Measurements from ENCODE around the gene CCDC122.

Gene CCDC122

GRCh38 chr13:43799191-43799590 lies 80.3 kb downstream of the CCDC122 start:
- DNase-seq, result no peak

DNA sequence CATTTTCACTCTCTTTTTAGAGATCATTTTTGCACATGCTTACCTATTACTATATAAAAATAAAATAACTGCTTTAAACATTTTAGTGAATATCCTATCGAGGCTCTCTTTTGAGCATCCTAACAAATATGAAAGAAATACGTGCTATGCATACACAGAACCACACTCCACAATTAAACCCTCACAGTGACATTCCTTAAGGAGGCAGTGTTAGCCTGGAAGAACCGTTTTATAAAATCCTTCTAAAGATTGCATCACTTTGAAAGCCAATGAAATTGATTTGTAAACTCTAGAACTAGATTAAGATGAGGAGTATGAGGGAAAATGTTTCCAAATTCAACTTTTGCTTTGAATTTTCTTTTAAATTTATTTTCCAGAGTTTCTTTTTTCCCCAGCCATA lies 81.7 kb downstream of the CCDC122 start:
- no peak for DNase-seq

DNA sequence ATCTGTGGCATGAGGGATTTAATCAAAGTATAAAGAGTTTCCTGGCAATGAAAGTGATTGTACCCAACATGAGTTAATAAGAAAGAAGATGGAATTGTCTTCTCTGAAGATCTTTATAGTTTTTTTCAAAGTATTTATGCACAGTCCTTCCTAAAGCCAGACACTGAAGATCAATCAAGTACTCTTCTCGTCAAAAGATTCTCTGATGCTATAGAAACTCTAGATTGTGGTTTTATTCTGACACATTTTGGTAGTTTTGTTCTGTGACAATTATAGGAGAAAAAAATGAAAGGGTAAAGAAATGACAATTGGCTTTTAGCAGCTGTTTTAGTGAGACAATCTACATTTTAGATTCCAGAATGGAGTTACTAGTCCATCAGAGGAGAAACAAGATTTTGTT lies 82.4 kb downstream of the CCDC122 start:
- no peak for DNase-seq

DNA sequence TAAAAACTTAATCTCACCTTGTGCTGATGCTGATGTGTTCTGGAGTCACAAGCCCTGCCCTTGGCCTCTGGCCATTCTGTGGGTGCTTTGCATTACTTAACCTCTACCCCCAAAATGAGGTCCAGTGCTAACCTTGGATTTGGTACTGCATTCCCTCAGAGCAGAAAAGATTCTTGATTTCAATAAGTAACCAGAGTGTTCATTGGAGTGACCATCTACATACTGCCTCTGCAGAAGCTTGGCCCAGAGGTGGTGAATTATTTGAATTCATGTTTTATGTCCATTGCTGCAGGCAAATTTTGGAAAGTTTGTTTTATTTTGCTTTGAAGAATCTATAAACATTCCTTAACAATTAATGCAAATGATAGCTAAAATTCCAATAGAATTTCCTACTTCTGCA lies 85.1 kb downstream of the CCDC122 start:
- DNase-seq, result no peak

DNA sequence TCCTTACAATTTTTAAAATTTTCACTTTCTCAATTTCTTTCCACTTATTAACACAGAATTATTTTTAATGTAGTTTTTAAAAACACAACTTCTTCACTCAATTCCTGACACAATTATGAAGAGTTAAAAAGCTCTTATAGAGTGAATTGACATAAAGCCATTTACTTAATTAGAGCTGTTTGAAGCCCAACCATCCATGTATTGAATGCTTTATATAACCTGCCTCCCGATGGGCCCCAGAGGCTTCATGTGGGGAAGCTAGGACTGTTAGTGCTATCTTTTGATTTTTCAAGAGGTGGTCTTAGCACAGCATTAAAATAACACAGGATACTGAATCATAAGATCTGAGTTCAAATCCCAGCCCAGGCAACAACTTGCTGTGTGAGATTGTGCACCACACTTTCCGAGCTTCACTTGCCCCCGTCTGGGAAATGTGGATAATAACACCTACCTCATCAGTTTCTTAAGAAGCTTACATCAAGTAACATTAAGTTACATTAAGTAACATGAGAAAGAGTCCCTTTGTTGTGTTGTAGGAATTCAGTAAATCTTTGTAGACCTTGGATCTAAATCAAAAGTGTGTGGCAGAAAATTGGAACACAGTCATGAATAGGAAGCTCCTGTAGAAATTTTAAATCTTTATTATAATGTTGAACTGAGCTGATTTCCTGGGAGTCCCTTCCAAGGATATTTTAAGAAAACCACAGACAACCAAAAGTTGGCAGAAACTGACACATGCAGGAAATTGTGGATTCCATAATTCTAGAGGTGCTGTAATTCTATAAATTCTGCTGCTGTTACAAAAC lies 87.3 kb downstream of the CCDC122 start:
- DNase-seq, result no peak

DNA sequence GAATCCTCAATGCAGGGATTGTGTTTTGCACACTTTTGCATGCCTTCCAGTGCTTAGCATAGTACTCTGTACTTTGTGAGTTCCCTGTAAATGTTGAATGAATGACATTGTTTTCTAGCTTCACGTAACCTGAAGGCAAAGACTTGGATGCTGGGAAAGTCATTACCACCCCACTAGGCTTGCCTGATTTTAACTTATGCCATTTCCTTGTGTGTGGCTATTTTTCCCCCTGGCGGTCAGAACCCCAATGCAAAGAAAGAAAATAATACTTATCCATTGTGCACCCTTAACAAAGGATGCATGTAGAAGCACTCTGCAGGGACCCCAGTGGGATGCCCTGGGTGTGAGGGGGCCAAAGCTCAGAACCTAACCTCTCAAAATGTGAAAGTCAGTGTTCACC lies 91.5 kb downstream of the CCDC122 start:
- DNase-seq, result no peak

- DNase-seq, result no peak
These were observed 92.0 kb downstream of the CCDC122 start for GRCh38 chr13:43787518-43787891.

DNA sequence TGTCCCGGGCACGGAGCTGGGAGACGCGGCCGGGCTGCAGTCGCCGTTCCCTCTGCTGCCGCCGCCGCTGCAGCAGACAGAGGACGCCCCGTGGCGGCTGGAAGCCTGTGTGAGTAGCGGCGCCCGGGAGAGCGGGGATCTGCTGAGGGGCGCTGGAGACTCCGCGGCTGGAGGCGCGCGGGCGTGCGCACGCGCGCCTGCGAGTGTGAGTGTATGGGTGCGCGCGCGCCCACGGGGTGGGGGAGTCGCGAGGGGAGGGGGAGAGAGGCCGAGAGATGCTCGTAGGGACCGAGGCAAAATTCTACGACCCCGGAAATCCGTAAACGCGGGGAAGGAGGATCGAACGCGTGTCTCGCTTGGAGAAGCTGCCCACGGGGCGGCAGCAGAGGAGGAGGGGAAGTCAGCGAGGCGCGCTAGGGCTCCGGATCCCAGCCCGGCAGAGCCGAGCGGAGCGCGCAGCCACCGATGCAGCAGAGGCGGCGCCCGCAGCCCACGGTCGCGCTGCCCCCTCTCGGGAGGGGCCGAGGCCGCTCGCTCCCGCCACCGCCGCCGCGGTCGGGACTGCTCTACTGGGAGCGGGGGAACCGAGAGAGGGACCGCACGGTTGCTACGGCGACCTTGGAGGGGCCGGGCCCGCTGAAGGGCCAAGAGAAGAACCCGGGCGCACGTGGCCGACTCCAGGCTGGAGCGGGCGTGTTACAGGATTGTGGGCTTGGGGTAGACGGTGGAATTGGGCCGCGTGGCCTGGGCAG lies 92.6 kb downstream of the CCDC122 start, which contains the start of gene ENOX1:
Gene ENOX1, minus strand, starts transcription at position 207 of the 752 bp plus-strand sequence.
- DNase-seq, result no peak

DNA sequence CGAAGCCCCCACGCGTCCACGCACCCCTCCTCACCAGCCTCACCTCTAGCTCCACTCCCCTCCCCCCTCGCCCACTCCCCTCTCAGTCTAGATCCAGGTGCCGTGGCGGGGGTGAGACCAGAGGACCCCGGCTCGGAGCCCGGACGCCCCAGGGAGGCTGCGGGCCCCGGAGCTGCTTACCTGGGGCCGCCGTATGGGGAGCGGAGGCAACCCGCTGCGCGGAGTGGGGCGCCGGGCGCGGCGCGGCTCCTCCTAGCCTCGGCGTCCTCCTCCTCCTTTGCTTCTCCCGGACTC lies 93.1 kb downstream of the CCDC122 start:
- DNase-seq, result no peak
